HEK293T (cell line): ENCODE measurements around the gene PPP6R3.

ENCODE experiments used
- CTCF ChIA-PET: fragments of 350-600 bp; formaldehyde crosslinking; extraction: SDS; loops from one replicate; lab custom pipeline; 2021; ENCODE audit warnings: antibody characterized with exemption, inconsistent platforms; lab: Yijun Ruan, JAX
- POLR2A ChIA-PET: fragments of 350-600 bp; formaldehyde crosslinking; extraction: SDS; loops from one replicate; lab custom pipeline; 2020; ENCODE audit warnings: antibody characterized with exemption, inconsistent platforms; lab: Yijun Ruan, JAX
- DNase-seq: peaks from one replicate; pipeline ENCODE4 v3.0.0; 2012; ENCODE audit warnings: mixed read lengths; ENCODE audit errors: extremely low spot score
- ARNT ChIP-seq: fragments of 450-650 bp; IDR thresholded peaks from 2 replicates; pipeline ENCODE4 v1.6.1; 2017; ENCODE audit warnings: mild to moderate bottlenecking
- BHLHE40 ChIP-seq: fragments of 450-650 bp; IDR thresholded peaks from 2 replicates; pipeline ENCODE4 v1.6.1; 2016; ENCODE audit warnings: mild to moderate bottlenecking, moderate library complexity, borderline replicate concordance
- CTBP1 ChIP-seq: fragments of 450-650 bp; IDR thresholded peaks from 2 replicates; pipeline ENCODE4 v1.6.1; 2016; ENCODE audit warnings: borderline replicate concordance
- ELF4 ChIP-seq: fragments of 450-650 bp; IDR thresholded peaks from 2 replicates; pipeline ENCODE4 v1.6.1; 2017; ENCODE audit warnings: antibody characterized with exemption
- FOXA1 ChIP-seq: fragments of 450-650 bp; IDR thresholded peaks from 2 replicates; pipeline ENCODE4 v1.6.1; 2016; ENCODE audit warnings: mild to moderate bottlenecking
- FOXK2 ChIP-seq: fragments of 450-650 bp; IDR thresholded peaks from 2 replicates; pipeline ENCODE4 v1.6.1; 2016; ENCODE audit warnings: mild to moderate bottlenecking
- FOXM1 ChIP-seq: fragments of 450-650 bp; IDR thresholded peaks from 2 replicates; pipeline ENCODE4 v1.6.1; 2017; ENCODE audit warnings: mild to moderate bottlenecking, borderline replicate concordance
- HDGF ChIP-seq: fragments of 450-650 bp; IDR thresholded peaks from 2 replicates; pipeline ENCODE4 v1.6.1; 2017; ENCODE audit warnings: antibody characterized with exemption, borderline replicate concordance
- L3MBTL2 ChIP-seq: fragments of 450-650 bp; conservative IDR thresholded peaks from 2 replicates; pipeline ENCODE4 v1.6.1; 2016; ENCODE audit warnings: mild to moderate bottlenecking
- LEF1 ChIP-seq: fragments of 450-650 bp; IDR thresholded peaks from 2 replicates; pipeline ENCODE4 v1.6.1; 2017; ENCODE audit warnings: mild to moderate bottlenecking, borderline replicate concordance
- NFRKB ChIP-seq: fragments of 450-650 bp; IDR thresholded peaks from 2 replicates; pipeline ENCODE4 v1.6.1; 2016; ENCODE audit warnings: mild to moderate bottlenecking, moderate library complexity
- SP1 ChIP-seq: fragments of 450-650 bp; IDR thresholded peaks from 2 replicates; pipeline ENCODE4 v1.6.1; 2017
- SUZ12 ChIP-seq: fragments of 450-650 bp; IDR thresholded peaks from 2 replicates; pipeline ENCODE4 v1.6.1; 2016; ENCODE audit warnings: mild to moderate bottlenecking
- TARDBP ChIP-seq: fragments of 450-650 bp; IDR thresholded peaks from 2 replicates; pipeline ENCODE4 v1.6.1; 2016
- ZNF384 ChIP-seq: fragments of 450-650 bp; IDR thresholded peaks from 2 replicates; pipeline ENCODE4 v1.6.1; 2016
- TF ChIP-seq, protein P1 (sequence below): fragments of 450-650 bp; IDR thresholded peaks from 2 replicates; pipeline ENCODE4 v1.6.1; 2016

Gene PPP6R3

GRCh38 chr11:68497761-68498160, 37.2 kb downstream of the PPP6R3 start:
- DNase-seq: no peak
- CTCF ChIA-PET: interaction anchor here (2.1 kb wide), 1 partner anchor 86 kb away, joined by 5 read pairs; no protein-coding TSS in a partner anchor
- POLR2A ChIA-PET: no interaction called here
- TF ChIP-seq FOXK2 (no peak), CTBP1 (no peak), SUZ12 (no peak), ARNT (no peak), TARDBP (no peak), FOXM1 (no peak), HDGF (no peak), BHLHE40 (no peak)

- CTCF ChIA-PET: interaction anchor here (2.1 kb wide), 1 partner anchor 85 kb away, joined by 5 read pairs; no protein-coding TSS in a partner anchor
- TF ChIP-seq FOXA1 (no peak), NFRKB (no peak), BHLHE40 (no peak), ARNT (no peak), ELF4 (no peak), FOXK2 (no peak), HDGF (no peak), SUZ12 (no peak), L3MBTL2 (no peak)
- no peak for DNase-seq
- POLR2A ChIA-PET: no interaction called here
These were observed 37.8 kb downstream of the PPP6R3 start for GRCh38 chr11:68498321-68498720.

DNA sequence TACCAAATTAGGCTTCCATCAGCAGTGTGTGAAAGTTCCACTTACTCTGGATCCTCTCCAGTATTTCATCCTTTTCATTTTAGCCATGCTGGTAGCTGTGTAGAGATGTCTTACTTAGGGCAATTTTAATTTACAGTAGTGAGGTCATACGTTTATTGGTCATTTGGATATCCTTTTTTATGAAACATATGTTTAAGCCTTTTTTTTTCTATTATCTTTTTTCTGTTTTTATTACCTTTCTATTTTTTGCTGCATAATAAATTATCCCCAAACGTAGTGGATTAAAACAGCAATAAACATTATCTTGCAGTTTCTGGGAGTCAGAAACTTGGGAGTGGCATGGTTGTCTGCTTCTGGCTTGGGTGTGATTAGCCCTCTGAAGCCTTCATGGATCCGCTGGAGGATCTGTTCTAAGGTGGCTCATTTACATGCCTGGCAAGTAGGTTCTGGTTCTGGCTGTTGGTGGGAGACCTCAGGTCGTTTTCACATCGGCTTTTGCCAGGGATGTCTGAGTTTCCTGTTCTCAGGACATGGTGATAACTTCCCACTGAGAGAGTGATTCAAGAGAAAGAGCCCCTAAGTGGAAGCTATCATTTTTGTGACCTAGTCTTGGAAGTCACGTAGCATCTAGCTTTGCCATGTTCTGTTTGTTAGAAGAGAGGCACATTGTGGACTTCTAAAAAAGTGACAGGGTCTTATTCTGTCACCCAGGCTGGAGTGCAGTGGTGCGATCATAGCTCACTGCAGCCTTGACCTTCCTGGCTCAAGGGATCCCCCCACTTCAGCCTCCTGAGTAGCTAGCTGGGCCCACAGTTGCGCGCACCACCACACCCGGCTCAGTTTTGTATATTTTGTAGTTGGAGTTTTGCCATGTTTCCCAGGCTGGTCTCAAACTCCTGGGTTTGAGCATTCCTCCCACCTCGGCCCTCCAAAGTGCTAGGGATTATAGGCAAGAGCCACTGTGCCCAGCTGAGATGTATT, 38.6 kb downstream of the PPP6R3 start:
- CTCF ChIA-PET: interaction anchor here (2.1 kb wide), 1 partner anchor 84 kb away, joined by 5 read pairs; no protein-coding TSS in a partner anchor
- POLR2A ChIA-PET: interaction anchor here (0.6 kb wide), 1 partner anchor 8 kb away, joined by 3 read pairs; no protein-coding TSS in a partner anchor
- no peak for DNase-seq
- TF ChIP-seq FOXK2 (no peak), CTBP1 (no peak), L3MBTL2 (no peak), LEF1 (no peak), ELF4 (no peak)
- TF ChIP-seq, protein P1, sequence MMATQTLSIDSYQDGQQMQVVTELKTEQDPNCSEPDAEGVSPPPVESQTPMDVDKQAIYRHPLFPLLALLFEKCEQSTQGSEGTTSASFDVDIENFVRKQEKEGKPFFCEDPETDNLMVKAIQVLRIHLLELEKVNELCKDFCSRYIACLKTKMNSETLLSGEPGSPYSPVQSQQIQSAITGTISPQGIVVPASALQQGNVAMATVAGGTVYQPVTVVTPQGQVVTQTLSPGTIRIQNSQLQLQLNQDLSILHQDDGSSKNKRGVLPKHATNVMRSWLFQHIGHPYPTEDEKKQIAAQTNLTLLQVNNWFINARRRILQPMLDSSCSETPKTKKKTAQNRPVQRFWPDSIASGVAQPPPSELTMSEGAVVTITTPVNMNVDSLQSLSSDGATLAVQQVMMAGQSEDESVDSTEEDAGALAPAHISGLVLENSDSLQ: no peak

DNA sequence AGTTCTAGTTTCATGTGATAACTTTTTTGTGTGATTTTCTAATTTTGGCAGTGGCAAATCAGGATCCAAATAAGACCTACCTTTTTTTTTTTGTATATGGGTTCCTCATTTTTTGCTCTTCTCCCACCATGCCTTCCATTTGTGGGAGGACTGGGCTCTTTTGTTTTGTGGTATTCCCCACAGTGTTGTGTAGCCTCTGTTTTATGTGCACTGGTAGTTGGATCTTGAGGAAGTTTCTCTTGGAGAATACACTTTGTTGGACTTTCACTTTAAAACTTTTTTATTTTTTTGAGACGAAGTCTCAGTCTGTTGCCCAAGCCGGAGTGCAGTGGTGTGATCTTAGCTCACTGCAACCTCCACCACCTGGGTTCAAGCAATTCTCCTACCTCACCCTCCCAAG, 39.7 kb downstream of the PPP6R3 start:
- POLR2A ChIA-PET: no interaction called here
- TF ChIP-seq SP1 (no peak), TARDBP (no peak), HDGF (no peak), NFRKB (no peak), ELF4 (no peak), ZNF384 (no peak), ARNT (no peak)
- CTCF ChIA-PET: no interaction called here
- no peak for DNase-seq

DNA sequence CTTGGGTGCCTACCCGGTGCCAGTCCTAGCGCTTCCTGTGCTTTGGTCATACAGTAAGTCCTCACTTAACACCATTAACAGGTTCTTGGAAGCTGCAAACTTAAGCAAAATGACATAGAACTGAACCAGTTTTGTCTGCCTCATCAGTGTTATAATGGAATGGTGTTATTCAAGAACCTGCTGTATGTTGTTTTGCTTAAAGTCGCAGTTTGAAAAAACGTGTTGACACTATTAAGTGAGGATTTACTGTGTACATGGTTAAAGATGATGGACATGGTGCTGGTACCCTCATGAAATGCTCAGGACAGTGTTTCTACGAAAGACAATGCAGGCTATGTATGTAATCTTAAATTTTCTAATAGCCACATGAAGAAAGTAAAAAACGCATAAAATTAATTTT, 41.3 kb downstream of the PPP6R3 start:
- CTCF ChIA-PET: no interaction called here
- no peak for TF ChIP-seq SP1
- no peak for TF ChIP-seq L3MBTL2
- TF ChIP-seq LEF1: no peak
- TF ChIP-seq FOXA1: no peak
- TF ChIP-seq ELF4: no peak
- no peak for TF ChIP-seq CTBP1
- no peak for TF ChIP-seq FOXM1
- no peak for TF ChIP-seq NFRKB
- TF ChIP-seq SUZ12: no peak
- no peak for TF ChIP-seq HDGF
- TF ChIP-seq FOXK2: no peak
- no peak for TF ChIP-seq BHLHE40
- no peak for TF ChIP-seq ARNT
- no peak for TF ChIP-seq ZNF384
- no peak for TF ChIP-seq TARDBP

GRCh38 chr11:68503251-68503687, 42.7 kb downstream of the PPP6R3 start:
- POLR2A ChIA-PET: no interaction called here
- TF ChIP-seq FOXM1 (no peak), L3MBTL2 (no peak), ARNT (no peak), TARDBP (no peak), CTBP1 (no peak), ZNF384 (no peak), SUZ12 (no peak), BHLHE40 (no peak), HDGF (no peak), SP1 (no peak), NFRKB (no peak), FOXK2 (no peak), ELF4 (no peak), FOXA1 (no peak), LEF1 (no peak)
- TF ChIP-seq, protein P1: no peak
- DNase-seq: no peak
- CTCF ChIA-PET: no interaction called here

More for the DNA sequence above, 41.3 kb downstream of the PPP6R3 start:
- POLR2A ChIA-PET: no interaction called here
- no peak for DNase-seq
